Stimulated activated CD4-positive, alpha-beta T cell treated with anti-CD3 and anti-CD28 coated beads, Interleukin-1b, Interleukin-23, amount 100 ng/mL, for 1 hour (primary cell): ENCODE data around the gene DEFB114.

Experiments used
- DNase-seq, 2 donors: peaks; one replicate each; pipeline ENCODE4 v3.0.0-alpha.2; 2020; ENCODE audit warnings: low read depth in 2 of 2

Gene DEFB114

DNA sequence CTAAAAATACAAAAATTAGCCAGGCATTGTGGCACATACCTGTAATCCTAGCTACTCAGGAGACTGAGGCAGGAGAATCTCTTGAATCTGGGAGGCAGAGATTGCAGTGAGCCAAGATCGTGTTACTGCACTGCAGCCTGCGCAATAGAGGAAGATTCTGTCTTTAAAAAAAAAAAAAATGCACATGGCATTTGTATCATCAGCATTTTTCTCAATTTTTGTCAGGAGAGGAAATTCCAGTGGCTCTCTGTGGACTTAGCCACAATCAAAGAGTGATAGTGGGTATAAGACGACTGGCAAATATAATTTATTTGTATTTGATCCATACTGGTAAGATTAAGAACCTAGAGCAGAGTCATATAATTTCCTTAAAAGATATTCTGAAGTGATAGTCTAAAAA is 28.6 kb downstream of the DEFB114 start:
- no peak for DNase-seq

DNA sequence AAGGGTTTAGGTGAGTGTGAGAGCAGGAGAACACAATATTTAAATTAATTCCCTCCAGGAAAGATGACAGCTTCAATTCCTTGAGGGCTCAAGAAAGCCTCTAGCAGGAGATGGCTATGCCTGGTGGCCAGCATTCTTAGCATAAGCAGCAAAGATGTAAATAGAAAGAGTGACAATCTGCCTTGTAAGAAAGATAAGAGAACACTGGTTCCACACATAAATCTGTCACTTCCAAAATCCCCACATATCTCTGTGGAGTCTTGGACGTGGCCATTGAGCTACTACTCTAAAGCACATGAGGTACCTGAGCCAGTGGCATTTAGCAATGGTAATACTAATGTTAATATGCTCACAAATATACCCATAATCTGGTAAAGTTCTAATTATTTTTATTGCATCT is 29.2 kb downstream of the DEFB114 start:
- DNase-seq, result no peak

DNA sequence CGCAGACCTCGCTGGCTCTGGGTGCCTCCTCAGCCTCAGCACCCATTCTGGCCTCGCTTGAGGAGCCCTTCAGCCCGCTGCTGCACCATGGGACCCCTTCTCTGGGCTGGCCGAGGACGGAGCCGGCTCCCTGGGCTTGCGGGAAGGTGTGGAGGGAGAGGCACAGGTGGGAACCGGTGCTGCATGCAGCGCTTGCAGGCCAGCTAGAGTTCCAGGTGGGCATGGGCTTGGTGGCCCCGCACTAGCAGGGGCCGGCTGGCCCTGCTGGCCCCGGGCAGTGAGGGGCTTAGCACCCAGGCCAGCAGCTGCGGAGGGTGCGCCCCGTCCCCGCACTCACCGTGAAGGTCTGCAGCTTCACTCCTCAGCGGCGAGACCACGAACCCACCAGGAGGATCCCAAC is 30.4 kb downstream of the DEFB114 start:
- DNase-seq, result no peak

DNA sequence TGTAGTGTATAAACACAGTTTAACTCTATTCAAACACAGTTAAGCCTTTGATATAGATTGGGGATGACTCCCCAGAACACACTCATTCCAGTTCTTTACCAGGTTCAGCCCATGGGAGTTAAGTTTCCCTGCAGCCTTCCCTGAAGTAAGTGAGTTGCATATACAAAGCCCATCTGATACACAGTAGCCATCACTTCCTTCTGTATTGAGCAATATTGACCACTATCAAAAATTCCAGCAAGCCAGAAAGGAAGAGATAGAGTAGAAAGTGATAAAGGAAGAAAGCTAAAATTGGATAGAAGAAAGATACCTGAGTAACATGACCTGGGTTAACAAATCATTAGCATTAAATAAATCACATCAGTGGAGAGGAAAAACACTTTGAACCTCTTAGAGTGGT is 34.6 kb downstream of the DEFB114 start:
- DNase-seq, result no peak

DNA sequence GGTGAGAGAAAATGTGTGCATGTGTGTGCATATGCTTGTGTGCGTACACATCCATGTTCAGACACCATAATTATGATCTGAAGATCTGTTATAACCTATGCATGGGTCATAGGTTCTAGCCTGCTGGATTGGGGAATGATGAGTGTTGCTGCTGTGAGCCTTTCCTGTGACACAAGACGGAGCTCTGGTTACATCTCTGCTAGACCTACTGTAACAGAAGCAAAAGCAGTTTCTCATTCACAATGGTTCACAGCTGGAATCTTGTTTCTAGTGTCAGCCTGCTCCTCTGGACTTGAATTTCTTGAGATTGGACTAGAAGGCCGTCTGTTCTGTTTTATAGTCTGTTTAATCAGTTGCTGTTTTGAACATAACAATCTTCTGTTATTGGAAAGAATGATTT is 40.1 kb downstream of the DEFB114 start:
- DNase-seq, result no peak

DNA sequence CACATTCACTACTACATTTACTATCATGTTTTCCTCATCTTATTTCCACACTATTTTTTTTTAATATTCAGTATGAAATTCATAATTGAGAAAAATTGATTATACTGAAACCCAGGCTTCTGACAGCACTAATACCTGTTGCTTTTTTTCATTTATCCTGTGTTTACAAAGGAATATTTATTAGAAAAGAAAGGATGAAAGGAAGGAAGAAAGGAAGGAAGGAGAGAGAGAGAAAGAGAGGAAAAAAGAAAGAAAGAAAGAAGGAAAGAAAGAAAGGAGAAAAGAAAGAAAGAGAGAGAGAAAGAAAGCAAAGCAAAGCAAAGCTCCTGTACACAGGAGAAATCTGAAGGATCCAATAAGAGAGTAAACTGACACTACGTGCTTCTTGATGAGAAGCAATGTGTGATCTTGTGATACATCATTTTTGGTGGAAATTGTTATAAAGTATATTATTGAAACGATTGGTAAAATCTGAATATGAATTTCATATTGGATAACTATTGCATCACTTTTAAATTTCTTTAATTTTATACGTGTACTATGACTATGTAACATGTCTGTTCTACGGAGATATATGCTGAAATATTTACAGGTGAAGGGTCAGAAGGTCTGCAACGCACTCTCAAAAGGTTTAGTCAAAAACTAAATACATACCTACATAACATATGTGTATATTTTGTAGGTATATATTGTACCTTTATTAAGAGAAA is 43.9 kb downstream of the DEFB114 start:
- no peak for DNase-seq

DNA sequence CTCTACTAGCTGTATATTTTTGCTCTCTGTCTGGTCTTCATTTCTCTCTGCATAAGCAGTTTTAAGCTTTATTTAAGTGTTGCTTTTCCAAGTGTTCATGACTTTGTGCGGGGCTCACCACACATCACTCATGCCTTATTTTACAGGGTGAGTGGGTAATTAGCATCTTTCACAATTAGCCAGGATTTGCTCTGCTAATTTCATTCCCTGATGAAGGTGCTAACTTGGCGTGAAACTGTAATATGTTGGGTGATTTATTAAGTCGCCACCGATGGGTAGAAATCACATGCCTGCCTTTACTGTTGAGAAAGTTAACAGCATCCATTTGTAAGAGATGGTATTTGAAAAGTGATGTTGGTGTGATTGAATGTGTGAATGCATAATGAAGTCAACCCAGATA is 44.7 kb downstream of the DEFB114 start:
- no peak for DNase-seq

DNA sequence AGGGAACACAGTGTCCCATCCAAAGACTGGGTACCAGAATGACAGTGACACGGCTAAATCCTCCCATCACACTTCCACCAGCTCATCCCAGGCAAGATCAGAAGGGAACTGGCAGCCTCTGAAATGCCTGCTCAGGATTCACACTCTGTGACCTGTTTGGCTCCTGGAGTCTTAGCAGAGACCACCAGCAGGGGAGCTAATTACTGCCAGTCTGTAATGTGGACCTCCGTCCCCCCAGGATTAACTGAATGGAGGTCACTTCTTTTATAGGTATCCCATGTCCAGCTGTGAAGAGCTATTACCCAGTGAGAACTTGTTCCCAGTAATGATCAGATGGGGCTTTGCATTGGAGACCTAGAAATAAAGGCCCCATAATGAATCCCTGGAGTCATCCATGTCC is 45.2 kb downstream of the DEFB114 start:
- DNase-seq, result no peak

DNA sequence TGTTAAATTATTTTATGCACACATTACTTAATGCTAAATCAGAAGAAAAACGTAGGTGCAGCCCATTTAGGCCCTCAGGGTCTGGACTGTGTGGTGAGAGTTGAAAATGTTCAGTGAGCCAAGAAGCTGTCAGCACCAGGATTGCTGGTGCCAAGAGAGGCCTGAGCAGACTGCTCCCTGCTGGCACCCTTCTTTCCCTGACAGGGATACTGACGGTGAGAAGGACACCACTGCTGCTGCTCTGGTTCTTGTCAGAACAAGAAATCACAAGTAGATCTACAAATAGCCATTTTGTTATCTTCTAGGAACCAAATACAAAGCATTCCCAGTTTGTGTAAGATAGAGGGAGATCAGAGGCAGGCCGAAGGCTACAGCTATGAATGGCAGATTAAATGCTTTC is 48.9 kb downstream of the DEFB114 start:
- DNase-seq, result no peak

DNA sequence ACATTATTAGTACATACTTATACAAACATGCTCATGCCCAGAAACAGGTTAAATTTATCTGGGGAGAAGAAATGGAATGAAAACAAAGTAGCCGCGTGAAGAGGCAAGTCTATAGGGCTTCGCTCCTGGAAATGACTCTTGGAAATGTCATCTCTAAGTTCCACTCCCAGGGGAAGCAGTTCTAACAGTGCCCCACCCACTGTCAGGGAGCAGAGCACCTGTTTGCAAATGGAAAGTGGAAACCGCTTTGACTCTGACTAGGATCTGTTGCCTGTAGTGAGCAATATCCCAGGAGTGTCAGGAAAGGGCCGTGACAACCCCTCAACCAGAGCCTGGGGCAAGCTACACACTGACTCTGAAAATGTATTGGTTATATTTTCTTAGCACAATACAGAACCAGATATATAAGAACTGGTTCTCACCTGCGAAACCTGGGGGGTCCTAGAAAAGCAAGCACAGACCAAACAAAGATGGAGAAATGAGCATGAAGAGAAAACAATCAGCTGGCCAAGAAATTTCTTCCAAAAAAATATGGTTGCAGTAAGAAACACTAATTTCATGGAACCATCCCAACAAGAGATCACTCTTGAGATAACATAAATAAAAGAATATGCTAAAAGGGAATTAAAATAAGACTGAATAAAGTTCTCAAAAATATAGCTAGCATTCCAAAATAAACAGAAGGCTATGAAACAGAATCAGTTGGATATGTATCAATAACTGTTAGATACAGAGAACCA is 50.2 kb downstream of the DEFB114 start:
- DNase-seq, result no peak

DNA sequence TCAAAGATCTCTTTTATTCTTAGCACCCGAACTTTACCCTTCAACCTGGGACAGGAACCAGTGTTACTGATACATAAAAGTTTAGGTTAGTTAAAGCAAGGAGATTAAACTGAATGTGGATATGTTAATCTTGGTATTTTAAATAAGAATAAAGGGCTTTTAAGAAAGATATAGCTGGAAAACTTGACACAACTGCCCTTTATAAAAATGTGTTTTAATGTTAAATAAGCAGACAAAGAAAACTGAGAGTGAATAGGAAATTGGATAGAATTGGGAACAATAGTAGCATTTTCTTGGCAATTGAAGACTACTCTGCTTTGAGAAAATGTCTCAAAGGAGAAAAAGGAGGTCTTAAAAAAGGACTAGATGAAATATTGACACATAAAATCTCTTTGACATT is 51.8 kb downstream of the DEFB114 start:
- DNase-seq, result no peak

DNA sequence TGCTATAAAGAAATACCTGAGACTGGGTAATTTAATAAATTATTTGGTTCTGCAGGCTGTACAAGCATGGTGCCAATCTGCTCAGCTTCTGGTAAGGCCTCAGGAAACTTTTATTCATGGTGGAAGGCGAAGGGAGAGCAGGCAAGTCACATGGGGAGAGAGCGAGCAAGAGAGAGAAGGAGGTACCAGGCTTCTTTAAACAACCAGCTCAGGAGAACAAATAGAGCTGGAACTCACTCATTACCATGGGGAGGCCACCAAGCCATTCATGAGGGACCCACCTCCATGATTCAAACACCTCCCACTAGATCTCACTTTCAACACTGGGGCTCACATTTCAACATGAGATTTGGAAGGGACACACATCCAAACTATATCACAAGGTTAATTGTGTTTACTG is 52.7 kb downstream of the DEFB114 start:
- DNase-seq, result no peak
